ENCODE measurements around the gene UHRF1. TPM values are rescaled to one million over a fixed set of nuclear protein-coding genes. Genes with fewer than 3 reads are reported as not detected.

UHRF1 gene
- total RNA-seq, 1 experiment from 2014 or later = 109 TPM

DNA sequence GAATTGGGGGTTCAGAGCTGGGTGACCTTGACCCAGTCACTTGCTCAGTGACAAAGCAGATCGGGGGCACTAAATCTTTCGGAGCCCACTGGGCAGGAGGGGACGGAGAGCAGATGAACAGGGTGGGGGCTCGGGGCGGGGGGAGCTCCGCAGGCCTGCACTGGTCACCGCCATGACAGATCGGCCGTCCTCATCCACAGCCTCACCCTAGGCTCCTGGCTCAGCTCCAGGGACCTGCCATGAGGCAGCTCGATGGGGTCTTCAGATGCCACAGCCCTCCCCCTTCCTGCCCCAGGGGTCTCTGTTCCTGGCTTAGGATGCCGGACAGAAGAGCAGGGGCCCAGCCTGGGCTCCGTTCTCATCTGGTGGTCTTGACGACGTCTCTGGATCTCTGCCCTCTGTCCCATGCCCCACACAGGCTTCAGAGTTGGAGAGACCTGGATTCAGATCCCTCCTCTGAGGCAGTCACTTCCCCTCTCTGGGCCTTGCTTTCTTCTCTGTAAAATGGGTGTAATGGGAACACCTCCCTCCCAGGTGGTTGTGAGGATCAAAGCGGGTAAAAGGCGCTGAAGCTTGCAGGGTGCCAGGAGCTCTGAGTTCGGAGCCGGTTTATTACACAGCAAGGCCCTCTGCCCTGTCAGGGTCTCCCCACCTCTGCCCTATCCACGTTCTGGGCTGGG is 62.7 kb downstream of the UHRF1 start:
- RAD21 ChIA-PET (ENCODE audit: low non-redundant PET in 1 of 2, low total read pairs in 2 of 2, uncharacterized antibody in 2 of 2, unreplicated experiment in 2 of 2) = no interaction called here
- POLR2A ChIA-PET = interaction anchor here (0.7 to 1.1 kb wide), 3 partner anchors 21 to 106 kb away, joined by 3 to 6 read pairs (median 3); no protein-coding TSS in a partner anchor
- Histone ChIP-seq H3K4me3 (replicated peaks in 1 of 2; ENCODE audit: low read depth in 1 of 2, low read length in 2 of 2) (0 out of 4 replicates have a peak overlapping the region, but pooled peaks of 1 of the 2 experiments have one; percentile 18), H3K9me3 (ENCODE audit: control insufficient read depth in 1 of 2, insufficient read depth in 1 of 2, low read depth in 1 of 2, low read length in 2 of 2) (no peaks in the 10 kb centered on the region), H4K20me1 (ENCODE audit: insufficient read depth) (no peaks in the 10 kb centered on the region), H3K4me2 (ENCODE audit: low read length) (peak overlapping the region; percentile 98), H3K9me2 (ENCODE audit: insufficient read depth) (no peaks in the 10 kb centered on the region), H3K79me2 (ENCODE audit: insufficient read depth, low read length) (peaks cover 58% of the 10 kb centered on the region), H3K4me1 (ENCODE audit: control insufficient read depth in 1 of 2, insufficient read depth in 2 of 2, low read length in 2 of 2) (peaks cover 48 to 77% of the 10 kb centered on the region in 2 experiments), H3K27me3 (ENCODE audit: insufficient read depth, low read length) (no peaks in the 10 kb centered on the region), H2AFZ (ENCODE audit: low read depth, low read length, poor library complexity, severe bottlenecking) (no peak overlapping the region), H3K9ac (ENCODE audit: low read length) (peak overlapping the region; percentile 53; the same call in 1 of the 2 replicates), H3K27ac (ENCODE audit: low read depth, low read length) (peak overlapping the region; percentile 76), H3K36me3 (ENCODE audit: control insufficient read depth in 1 of 2, insufficient read depth in 2 of 2, low read length in 2 of 2) (0 out of 4 replicates have a peak, but pooled peaks cover 0 to 2% of the 10 kb centered on the region in 2 experiments)
- CTCF ChIA-PET = interaction anchor here (0.7 to 2.9 kb wide), 3 partner anchors 30 to 102 kb away, joined by 3 to 7 read pairs (median 3); no protein-coding TSS in a partner anchor
- intact Hi-C loops (cut with micrococcal nuclease) = loop anchor here (10.0 kb wide), 1 partner anchor 247 kb away; the partner anchor contains the start of gene DPP9
- no peak for TF ChIP-seq RAD21 (IDR thresholded peaks at IDR 0.05; ENCODE audit: low read depth)
- TF ChIP-seq POLR2AphosphoS5 (IDR thresholded peaks at IDR 0.05; ENCODE audit: low read depth, low read length) = no peak
- TF ChIP-seq, protein P1, sequence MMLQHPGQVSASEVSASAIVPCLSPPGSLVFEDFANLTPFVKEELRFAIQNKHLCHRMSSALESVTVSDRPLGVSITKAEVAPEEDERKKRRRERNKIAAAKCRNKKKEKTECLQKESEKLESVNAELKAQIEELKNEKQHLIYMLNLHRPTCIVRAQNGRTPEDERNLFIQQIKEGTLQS (IDR thresholded peaks at IDR 0.05) = no peak
- TF ChIP-seq ZFX (IDR thresholded peaks at IDR 0.05) = no peak
- TF ChIP-seq, protein P2, sequence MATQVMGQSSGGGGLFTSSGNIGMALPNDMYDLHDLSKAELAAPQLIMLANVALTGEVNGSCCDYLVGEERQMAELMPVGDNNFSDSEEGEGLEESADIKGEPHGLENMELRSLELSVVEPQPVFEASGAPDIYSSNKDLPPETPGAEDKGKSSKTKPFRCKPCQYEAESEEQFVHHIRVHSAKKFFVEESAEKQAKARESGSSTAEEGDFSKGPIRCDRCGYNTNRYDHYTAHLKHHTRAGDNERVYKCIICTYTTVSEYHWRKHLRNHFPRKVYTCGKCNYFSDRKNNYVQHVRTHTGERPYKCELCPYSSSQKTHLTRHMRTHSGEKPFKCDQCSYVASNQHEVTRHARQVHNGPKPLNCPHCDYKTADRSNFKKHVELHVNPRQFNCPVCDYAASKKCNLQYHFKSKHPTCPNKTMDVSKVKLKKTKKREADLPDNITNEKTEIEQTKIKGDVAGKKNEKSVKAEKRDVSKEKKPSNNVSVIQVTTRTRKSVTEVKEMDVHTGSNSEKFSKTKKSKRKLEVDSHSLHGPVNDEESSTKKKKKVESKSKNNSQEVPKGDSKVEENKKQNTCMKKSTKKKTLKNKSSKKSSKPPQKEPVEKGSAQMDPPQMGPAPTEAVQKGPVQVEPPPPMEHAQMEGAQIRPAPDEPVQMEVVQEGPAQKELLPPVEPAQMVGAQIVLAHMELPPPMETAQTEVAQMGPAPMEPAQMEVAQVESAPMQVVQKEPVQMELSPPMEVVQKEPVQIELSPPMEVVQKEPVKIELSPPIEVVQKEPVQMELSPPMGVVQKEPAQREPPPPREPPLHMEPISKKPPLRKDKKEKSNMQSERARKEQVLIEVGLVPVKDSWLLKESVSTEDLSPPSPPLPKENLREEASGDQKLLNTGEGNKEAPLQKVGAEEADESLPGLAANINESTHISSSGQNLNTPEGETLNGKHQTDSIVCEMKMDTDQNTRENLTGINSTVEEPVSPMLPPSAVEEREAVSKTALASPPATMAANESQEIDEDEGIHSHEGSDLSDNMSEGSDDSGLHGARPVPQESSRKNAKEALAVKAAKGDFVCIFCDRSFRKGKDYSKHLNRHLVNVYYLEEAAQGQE (IDR thresholded peaks at IDR 0.05; ENCODE audit: low read depth) = no peak
- no peak for TF ChIP-seq SP1 (IDR thresholded peaks at IDR 0.05; ENCODE audit: low read depth)
- TF ChIP-seq SIN3A (IDR thresholded peaks at IDR 0.05; ENCODE audit: low read depth) = no peak
- no peak for TF ChIP-seq JUND (IDR thresholded peaks at IDR 0.05)
- TF ChIP-seq, protein P3, sequence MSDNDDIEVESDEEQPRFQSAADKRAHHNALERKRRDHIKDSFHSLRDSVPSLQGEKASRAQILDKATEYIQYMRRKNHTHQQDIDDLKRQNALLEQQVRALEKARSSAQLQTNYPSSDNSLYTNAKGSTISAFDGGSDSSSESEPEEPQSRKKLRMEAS (IDR thresholded peaks at IDR 0.05) = no peak
- DNase-seq (ENCODE audit: low read depth, low spot score) (no peak), ATAC-seq (no peak)
- no TSS peak for BruUV-seq (replicated peaks)
